Amygdala (tissue), 56 donors: ENCODE measurements around the gene PNMA8A.
"Not testable (repeated sequence)": the region's sequence is repeated elsewhere in the genome, so short reads cannot be mapped to it uniquely, and the experiment has no call there.

ENCODE experiments used
- DNase-seq, 56 donors: peaks; one replicate each; lab custom pipeline; 2025; lab: John Stamatoyannopoulos, UW

PNMA8A gene

GRCh38 chr19:46471116-46471733 is at the start of gene PNMA8A:
PNMA8A (minus strand) TSS chr19:46471563; CDS start chr19:46471035, 528 bp downstream.
- peak in 52 of 56 donors; percentile 33 to 88 (median 72) for DNase-seq

GRCh38 chr19:46520616-46521015 is 49.3 kb upstream of the PNMA8A start:
- no peak for DNase-seq

GRCh38 chr19:46517471-46517870 is 46.1 kb upstream of the PNMA8A start:
- no peak for DNase-seq

- DNase-seq, result peak in 2 of 56 donors; percentile 10 to 35
Measured at GRCh38 chr19:46515879-46516350, 44.6 kb upstream of the PNMA8A start.

GRCh38 chr19:46515290-46515609 is 43.9 kb upstream of the PNMA8A start:
- no peak for DNase-seq

- DNase-seq, result no peak
Measured at GRCh38 chr19:46514589-46515289, 43.4 kb upstream of the PNMA8A start.

GRCh38 chr19:46513461-46514236 is 42.3 kb upstream of the PNMA8A start:
- DNase-seq, result peak in 51 of 56 donors; percentile 17 to 85 (median 58)

- DNase-seq, result no peak
Measured at GRCh38 chr19:46511237-46511636, 39.9 kb upstream of the PNMA8A start.

- no peak for DNase-seq
Measured at GRCh38 chr19:46508206-46508605, 36.8 kb upstream of the PNMA8A start.

GRCh38 chr19:46503848-46504453 is 32.6 kb upstream of the PNMA8A start:
- DNase-seq, result peak in 9 of 56 donors; percentile 9 to 59 (median 21)

- no peak for DNase-seq
Measured at GRCh38 chr19:46502891-46503290, 31.5 kb upstream of the PNMA8A start.

GRCh38 chr19:46499692-46500091 is 28.3 kb upstream of the PNMA8A start:
- no peak for DNase-seq

- no peak for DNase-seq
Measured at GRCh38 chr19:46497773-46498172, 26.4 kb upstream of the PNMA8A start.

GRCh38 chr19:46496886-46497285 is 25.5 kb upstream of the PNMA8A start:
- not testable (repeated sequence) for DNase-seq

GRCh38 chr19:46496304-46496703 is 24.9 kb upstream of the PNMA8A start:
- no peak for DNase-seq

GRCh38 chr19:46495786-46496099 is 24.4 kb upstream of the PNMA8A start, which contains the start of gene PNMA8B:
PNMA8B (minus strand) TSS chr19:46495867; CDS start chr19:46495465, 402 bp downstream.
- DNase-seq, result peak in 54 of 56 donors; percentile 28 to 90 (median 74)

- no peak for DNase-seq
Measured at GRCh38 chr19:46494941-46495785, 23.8 kb upstream of the PNMA8A start.

- DNase-seq, result no peak
Measured at GRCh38 chr19:46494146-46494940, 23.0 kb upstream of the PNMA8A start.
